ENCODE measurements around the gene NAIF1. TPM values are rescaled to one million over a fixed set of nuclear protein-coding genes. Genes with fewer than 3 reads are reported as not detected.

NAIF1 gene
- total and polyA plus RNA-seq, 2 donors (not counting 3 experiments of a cell fraction or from before 2014, with no cell fraction given) = 8.2 to 10.1 TPM

GRCh38 chr9:128085943-128086342, 18.8 kb upstream of the NAIF1 start:
- FAIRE-seq (no peak), DNase-seq (ENCODE audit: low read depth, low spot score) (no peak)
- Histone ChIP-seq H4K20me1 (replicated peaks; ENCODE audit: control insufficient read depth, extremely low read depth, insufficient read depth, low read length) (no peaks in the 10 kb centered on the region), H3K9ac (replicated peaks; ENCODE audit: extremely low read depth, insufficient read depth, low read length) (no peak overlapping the region), H3K4me3 (replicated peaks in 1 of 3; ENCODE audit: insufficient read depth in 1 of 3, low read depth in 1 of 3, low read length in 3 of 3) (no peak overlapping the region), H3K9me1 (replicated peaks; ENCODE audit: control insufficient read depth, extremely low read depth, insufficient read depth, low read length) (no peaks in the 10 kb centered on the region), H3K79me2 (ENCODE audit: control insufficient read depth, insufficient read depth, low read length) (peaks cover 9% of the 10 kb centered on the region), H3K4me1 (ENCODE audit: control insufficient read depth, extremely low read depth, insufficient read depth, low read length) (peaks cover 4% of the 10 kb centered on the region), H3K36me3 (ENCODE audit: control insufficient read depth in 2 of 2, extremely low read depth in 1 of 2, insufficient read depth in 2 of 2, low read length in 2 of 2) (no peaks in the 10 kb centered on the region), H3K27me3 (ENCODE audit: control insufficient read depth in 2 of 2, insufficient read depth in 2 of 2, low read length in 2 of 2) (no peaks in the 10 kb centered on the region), H3K4me2 (ENCODE audit: insufficient read depth, low read length) (no peak overlapping the region), H2AFZ (ENCODE audit: low read depth, low read length) (no peak overlapping the region), H3K27ac (ENCODE audit: insufficient read depth, low read depth, low read length) (no peak overlapping the region), H3K9me3 (replicated peaks; ENCODE audit: control insufficient read depth, insufficient read depth, low read length) (no peaks in the 10 kb centered on the region)
- BruUV-seq (replicated peaks) = no TSS peak
- intact Hi-C loops (cut with micrococcal nuclease) = no loop called here
- dilution Hi-C loops (cut with MboI; ENCODE audit: extremely low pct_ligation_motif_present, low sequenced_read_pairs) = no loop called here
- ChIA-PET POLR2A (no interaction called here), CTCF (interaction anchor here (4.0 kb wide), 1 partner anchor 32 kb away, joined by 25 read pairs; no protein-coding TSS in a partner anchor)
- no peak for TF ChIP-seq CTCF (IDR thresholded peaks at IDR 0.05; ENCODE audit: extremely low read depth in 1 of 2, insufficient read depth in 1 of 2, low read depth in 1 of 2, low read length in 2 of 2)
- no peak for TF ChIP-seq POLR2AphosphoS5 (IDR thresholded peaks at IDR 0.05; ENCODE audit: insufficient read depth, low read depth, low read length)
- TF ChIP-seq FOS (IDR thresholded peaks at IDR 0.05; ENCODE audit: borderline replicate concordance, insufficient read depth, low read length) = no peak
- no peak for TF ChIP-seq POLR2A (IDR thresholded peaks at IDR 0.05; ENCODE audit: low read depth, low read length)
- TF ChIP-seq MYC (IDR thresholded peaks at IDR 0.05; ENCODE audit: low read depth, low read length) = no peak
- TF ChIP-seq MAX (IDR thresholded peaks at IDR 0.05; ENCODE audit: insufficient read depth, insufficient read length) = no peak
- no peak for TF ChIP-seq EZH2 (IDR thresholded peaks at IDR 0.05; ENCODE audit: borderline replicate concordance, low read depth, low read length, severe bottlenecking)
- TF ChIP-seq GATA2 (IDR thresholded peaks at IDR 0.05; ENCODE audit: insufficient read depth, insufficient read length, low read depth, low read length) = no peak
- no peak for TF ChIP-seq JUN (IDR thresholded peaks at IDR 0.05; ENCODE audit: borderline replicate concordance, insufficient read depth, insufficient read length, low read depth)

Data from endothelial cell of umbilical vein (primary cell).